Testis (tissue), 2 donors: ENCODE data around the gene SCO2.

ENCODE experiments used
- POLR2A ChIP-seq: fragments of 450-650 bp; IDR thresholded peaks from one replicate; pipeline ENCODE4 v1.6.1; 2017; ENCODE audit warnings: antibody characterized with exemption, mild to moderate bottlenecking, moderate library complexity
- TF ChIP-seq, protein P1 (sequence below), 3 experiments: fragments of 450-650 bp in 2 of 3; fragments of 200-600 bp in 1 of 3; sonication (generic) in 1 of 3; IDR thresholded peaks; one replicate each; pipeline ENCODE4 v1.5.1; 2016 to 2019; ENCODE audit warnings: antibody characterized with exemption in 3 of 3, mild to moderate bottlenecking in 2 of 3, moderate library complexity in 1 of 3

- no peak for TF ChIP-seq POLR2A
- TF ChIP-seq, protein P1, sequence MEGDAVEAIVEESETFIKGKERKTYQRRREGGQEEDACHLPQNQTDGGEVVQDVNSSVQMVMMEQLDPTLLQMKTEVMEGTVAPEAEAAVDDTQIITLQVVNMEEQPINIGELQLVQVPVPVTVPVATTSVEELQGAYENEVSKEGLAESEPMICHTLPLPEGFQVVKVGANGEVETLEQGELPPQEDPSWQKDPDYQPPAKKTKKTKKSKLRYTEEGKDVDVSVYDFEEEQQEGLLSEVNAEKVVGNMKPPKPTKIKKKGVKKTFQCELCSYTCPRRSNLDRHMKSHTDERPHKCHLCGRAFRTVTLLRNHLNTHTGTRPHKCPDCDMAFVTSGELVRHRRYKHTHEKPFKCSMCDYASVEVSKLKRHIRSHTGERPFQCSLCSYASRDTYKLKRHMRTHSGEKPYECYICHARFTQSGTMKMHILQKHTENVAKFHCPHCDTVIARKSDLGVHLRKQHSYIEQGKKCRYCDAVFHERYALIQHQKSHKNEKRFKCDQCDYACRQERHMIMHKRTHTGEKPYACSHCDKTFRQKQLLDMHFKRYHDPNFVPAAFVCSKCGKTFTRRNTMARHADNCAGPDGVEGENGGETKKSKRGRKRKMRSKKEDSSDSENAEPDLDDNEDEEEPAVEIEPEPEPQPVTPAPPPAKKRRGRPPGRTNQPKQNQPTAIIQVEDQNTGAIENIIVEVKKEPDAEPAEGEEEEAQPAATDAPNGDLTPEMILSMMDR (IDR thresholded peaks at IDR 0.05) = no peak
Measured at GRCh38 chr22:50482107-50483074, 43.0 kb downstream of the SCO2 start.
